IgD-negative memory B cell (primary cell): Measurements from ENCODE around the gene ANKRD63. TPM values are rescaled to one million over a fixed set of nuclear protein-coding genes. Genes with fewer than 3 reads are reported as not detected.

Experiments
- H3K27ac Mint-ChIP-seq, 3 donors: one replicate each; pipeline ENCODE4 v1.8.0; 2020 to 2022; ENCODE audit warnings: mild to moderate bottlenecking in 3 of 3, mixed read lengths in 3 of 3, moderate library complexity in 1 of 3
- H3K27me3 Mint-ChIP-seq: one replicate; pipeline ENCODE4 v1.8.0; 2021; ENCODE audit warnings: mixed read lengths
- H3K36me3 Mint-ChIP-seq: one replicate; pipeline ENCODE4 v1.8.0; 2020; ENCODE audit warnings: mild to moderate bottlenecking, mixed read lengths
- H3K4me1 Mint-ChIP-seq, 3 donors: one replicate each; pipeline ENCODE4 v1.8.0; 2020 to 2022; ENCODE audit warnings: mixed read lengths in 3 of 3, mild to moderate bottlenecking in 1 of 3
- H3K4me3 Mint-ChIP-seq, 4 donors: one replicate each; pipeline ENCODE4 v1.8.0; 2020 to 2022; ENCODE audit warnings: mild to moderate bottlenecking in 4 of 4, mixed read lengths in 4 of 4, moderate library complexity in 3 of 4
- H3K9me3 Mint-ChIP-seq, 3 donors: one replicate each; pipeline ENCODE4 v1.8.0; 2020 to 2021; ENCODE audit warnings: mixed read lengths in 3 of 3, mild to moderate bottlenecking in 1 of 3
- polyA plus RNA-seq: library from polyadenylated mRNA; unstranded; fragments of 300-500 nt; fragmentation: Illumina TruSeq; gene quantifications from one replicate; pipeline ENCODE4 v1.2.3, GENCODE V29; 2021

The ANKRD63 gene
- polyA plus RNA-seq, 1 donor from 2014 or later: not detected

- Mint-ChIP-seq H3K27me3 (peaks cover 17% of the 10 kb centered on the region), H3K27ac (peak overlapping the region in 1 of 3 donors; percentile 57), H3K4me3 (peak overlapping the region; percentile 60 to 92 (median 84)), H3K4me1 (peaks cover 7 to 10% (median 9%) of the 10 kb centered on the region in 3 donors), H3K36me3 (no peaks in the 10 kb centered on the region), H3K9me3 (peaks cover 0 to 1% (median 0%) of the 10 kb centered on the region in 3 donors)
Observed at GRCh38 chr15:40253167-40253790, 29.6 kb downstream of the ANKRD63 start.

- Mint-ChIP-seq H3K4me3 (peak overlapping the region; percentile 57 to 92 (median 84)), H3K27ac (peak overlapping the region in 1 of 3 donors; percentile 57), H3K9me3 (peaks cover 0 to 1% (median 0%) of the 10 kb centered on the region in 3 donors), H3K4me1 (peaks cover 7 to 10% (median 9%) of the 10 kb centered on the region in 3 donors), H3K36me3 (no peaks in the 10 kb centered on the region), H3K27me3 (peaks cover 17% of the 10 kb centered on the region)
Observed at GRCh38 chr15:40252438-40253166, 30.3 kb downstream of the ANKRD63 start.

GRCh38 chr15:40252141-40252437 lies 30.8 kb downstream of the ANKRD63 start:
- Mint-ChIP-seq H3K4me1 (peaks cover 7 to 10% (median 9%) of the 10 kb centered on the region in 3 donors), H3K9me3 (peaks cover 0 to 1% (median 0%) of the 10 kb centered on the region in 3 donors), H3K36me3 (no peaks in the 10 kb centered on the region), H3K27ac (no peak overlapping the region), H3K27me3 (peaks cover 17% of the 10 kb centered on the region), H3K4me3 (peak overlapping the region in 2 of 4 donors; percentile 58 to 63)

GRCh38 chr15:40251486-40252140 lies 31.3 kb downstream of the ANKRD63 start:
- Mint-ChIP-seq H3K4me1 (peaks cover 7 to 10% (median 9%) of the 10 kb centered on the region in 3 donors), H3K36me3 (no peaks in the 10 kb centered on the region), H3K9me3 (peaks cover 0 to 1% (median 0%) of the 10 kb centered on the region in 3 donors), H3K27ac (peak overlapping the region in 1 of 3 donors; percentile 3), H3K4me3 (peak overlapping the region in 3 of 4 donors; percentile 58 to 64 (median 63)), H3K27me3 (peaks cover 17% of the 10 kb centered on the region)

- peaks cover 7 to 10% (median 9%) of the 10 kb centered on the region in 3 donors for H3K4me1 Mint-ChIP-seq
- no peaks in the 10 kb centered on the region for H3K36me3 Mint-ChIP-seq
- H3K27me3 Mint-ChIP-seq: peaks cover 17% of the 10 kb centered on the region
- H3K4me3 Mint-ChIP-seq: peak overlapping the region in 3 of 4 donors; percentile 34 to 64 (median 35)
- peaks cover 0 to 1% (median 0%) of the 10 kb centered on the region in 3 donors for H3K9me3 Mint-ChIP-seq
- peak overlapping the region in 1 of 3 donors; percentile 3 for H3K27ac Mint-ChIP-seq
Observed at GRCh38 chr15:40250771-40251483, 31.9 kb downstream of the ANKRD63 start.

GRCh38 chr15:40250304-40250656 lies 32.6 kb downstream of the ANKRD63 start:
- Mint-ChIP-seq H3K4me1 (peaks cover 7 to 10% (median 9%) of the 10 kb centered on the region in 3 donors), H3K4me3 (no peak overlapping the region), H3K27ac (no peak overlapping the region), H3K36me3 (no peaks in the 10 kb centered on the region), H3K9me3 (peaks cover 0 to 1% (median 0%) of the 10 kb centered on the region in 3 donors), H3K27me3 (peaks cover 17% of the 10 kb centered on the region)

- H3K4me3 Mint-ChIP-seq: no peak overlapping the region
Observed at GRCh38 chr15:40249477-40250303, 33.2 kb downstream of the ANKRD63 start.

GRCh38 chr15:40248006-40248783 lies 34.7 kb downstream of the ANKRD63 start:
- peaks cover 3 to 8% (median 4%) of the 10 kb centered on the region in 3 donors for H3K4me1 Mint-ChIP-seq
- H3K36me3 Mint-ChIP-seq: no peaks in the 10 kb centered on the region
- peaks cover 0 to 1% (median 0%) of the 10 kb centered on the region in 3 donors for H3K9me3 Mint-ChIP-seq
- H3K27me3 Mint-ChIP-seq: peaks cover 2% of the 10 kb centered on the region
- H3K27ac Mint-ChIP-seq: no peak overlapping the region
- H3K4me3 Mint-ChIP-seq: no peak overlapping the region

More at GRCh38 chr15:40249477-40250303, 33.2 kb downstream of the ANKRD63 start:
- H3K9me3 Mint-ChIP-seq: peaks cover 0 to 1% (median 0%) of the 10 kb centered on the region in 3 donors
- no peaks in the 10 kb centered on the region for H3K36me3 Mint-ChIP-seq
- H3K4me1 Mint-ChIP-seq: peaks cover 7 to 10% (median 9%) of the 10 kb centered on the region in 3 donors
- no peak overlapping the region for H3K27ac Mint-ChIP-seq
- peaks cover 15% of the 10 kb centered on the region for H3K27me3 Mint-ChIP-seq

- no peaks in the 10 kb centered on the region for H3K27me3 Mint-ChIP-seq
- H3K36me3 Mint-ChIP-seq: no peaks in the 10 kb centered on the region
- peaks cover 0 to 4% (median 0%) of the 10 kb centered on the region in 3 donors for H3K4me1 Mint-ChIP-seq
- H3K9me3 Mint-ChIP-seq: no peaks in the 10 kb centered on the region
- H3K4me3 Mint-ChIP-seq: no peak overlapping the region
- no peak overlapping the region for H3K27ac Mint-ChIP-seq
Observed at GRCh38 chr15:40247406-40247971, 35.4 kb downstream of the ANKRD63 start.

GRCh38 chr15:40246496-40247280 lies 36.2 kb downstream of the ANKRD63 start:
- H3K27ac Mint-ChIP-seq: peak overlapping the region in 1 of 3 donors; percentile 21
- H3K9me3 Mint-ChIP-seq: no peaks in the 10 kb centered on the region
- no peaks in the 10 kb centered on the region for H3K27me3 Mint-ChIP-seq
- no peaks in the 10 kb centered on the region for H3K36me3 Mint-ChIP-seq
- no peak overlapping the region for H3K4me3 Mint-ChIP-seq
- H3K4me1 Mint-ChIP-seq: peaks cover 0 to 4% (median 0%) of the 10 kb centered on the region in 3 donors

- no peaks in the 10 kb centered on the region for H3K27me3 Mint-ChIP-seq
- H3K4me1 Mint-ChIP-seq: no peaks in the 10 kb centered on the region
- H3K4me3 Mint-ChIP-seq: no peak overlapping the region
- H3K36me3 Mint-ChIP-seq: no peaks in the 10 kb centered on the region
- no peaks in the 10 kb centered on the region for H3K9me3 Mint-ChIP-seq
- H3K27ac Mint-ChIP-seq: no peak overlapping the region
Observed at GRCh38 chr15:40245666-40246450, 37.0 kb downstream of the ANKRD63 start.

- no peaks in the 10 kb centered on the region for H3K9me3 Mint-ChIP-seq
- H3K27ac Mint-ChIP-seq: no peak overlapping the region
- no peak overlapping the region for H3K4me3 Mint-ChIP-seq
- H3K36me3 Mint-ChIP-seq: no peaks in the 10 kb centered on the region
- no peaks in the 10 kb centered on the region for H3K27me3 Mint-ChIP-seq
- H3K4me1 Mint-ChIP-seq: no peaks in the 10 kb centered on the region
Observed at GRCh38 chr15:40244961-40245523, 37.8 kb downstream of the ANKRD63 start.
